ENCODE data around the gene PXT1.
A peak's percentile ranks its signal among the peaks of the same experiment; 100 is the strongest.
"Not testable (repeated sequence)": the region's sequence is repeated elsewhere in the genome, so short reads cannot be mapped to it uniquely, and the experiment has no call there.

PXT1 gene

DNA sequence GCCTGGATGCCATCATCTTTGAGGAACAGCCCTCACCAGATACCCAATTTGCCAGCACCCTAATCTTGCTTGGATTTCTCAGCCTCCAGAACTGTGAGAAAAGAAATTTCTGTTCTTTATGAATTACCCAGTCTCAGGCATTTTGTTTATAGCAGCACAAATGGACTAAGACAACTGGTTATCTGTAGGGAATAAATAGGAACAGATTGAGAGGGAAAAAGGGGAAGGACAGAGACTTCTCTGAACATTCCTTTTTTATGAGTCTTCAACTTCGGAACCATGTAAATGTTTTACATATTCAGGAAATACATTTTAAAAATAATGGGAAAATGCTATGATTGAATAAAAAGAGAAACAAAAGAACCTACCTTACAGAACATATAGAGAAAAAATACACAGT is 21.0 kb upstream of the PXT1 start:
- Mint-ChIP-seq H3K36me3 (peaks cover 10 to 31% of the 10 kb centered on the region in 2 donors), H3K4me3 (no peak overlapping the region), H3K27me3 (no peaks in the 10 kb centered on the region), H3K4me1 (peaks cover 19 to 33% of the 10 kb centered on the region in 2 donors), H3K9me3 (no peaks in the 10 kb centered on the region), H3K27ac (no peak overlapping the region)
- ATAC-seq (replicated peaks) (no peak), DNase-seq (no peak)

- peaks cover 11 to 34% of the 10 kb centered on the region in 2 donors for H3K36me3 Mint-ChIP-seq
- H3K27me3 Mint-ChIP-seq, result no peaks in the 10 kb centered on the region
- H3K4me1 Mint-ChIP-seq, result peaks cover 19 to 37% of the 10 kb centered on the region in 2 donors
- H3K27ac Mint-ChIP-seq, result no peak overlapping the region
- H3K9me3 Mint-ChIP-seq, result no peaks in the 10 kb centered on the region
- no peak overlapping the region for H3K4me3 Mint-ChIP-seq
- no peak for DNase-seq
- ATAC-seq (replicated peaks), result no peak
Measured at GRCh38 chr6:36461646-36462045, 19.0 kb upstream of the PXT1 start.

DNA sequence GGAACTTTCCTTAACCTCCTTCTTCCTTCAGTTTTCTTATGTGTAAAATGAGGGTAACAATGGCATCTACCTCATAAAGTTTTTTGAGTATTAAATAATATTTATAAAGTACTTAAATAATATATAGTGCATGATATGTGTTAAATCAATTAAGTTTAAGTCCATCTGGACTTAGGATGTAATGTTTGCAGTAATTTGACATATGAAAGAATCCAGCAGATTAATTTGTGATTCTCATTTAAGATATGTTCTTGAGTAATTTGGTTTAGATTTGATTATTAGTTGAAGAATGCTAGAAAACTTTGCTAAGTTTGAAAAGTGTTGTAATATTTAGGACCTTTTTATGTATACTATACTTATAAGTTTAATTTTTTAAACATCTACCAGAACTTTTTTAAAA is 18.3 kb upstream of the PXT1 start:
- no peak overlapping the region for H3K4me3 Mint-ChIP-seq
- no peak overlapping the region for H3K27ac Mint-ChIP-seq
- ATAC-seq (replicated peaks) (no peak), DNase-seq (no peak)
- no peaks in the 10 kb centered on the region for H3K27me3 Mint-ChIP-seq
- H3K9me3 Mint-ChIP-seq, result no peaks in the 10 kb centered on the region
- H3K36me3 Mint-ChIP-seq, result peaks cover 7 to 31% of the 10 kb centered on the region in 2 donors
- H3K4me1 Mint-ChIP-seq, result peaks cover 18 to 37% of the 10 kb centered on the region in 2 donors

DNA sequence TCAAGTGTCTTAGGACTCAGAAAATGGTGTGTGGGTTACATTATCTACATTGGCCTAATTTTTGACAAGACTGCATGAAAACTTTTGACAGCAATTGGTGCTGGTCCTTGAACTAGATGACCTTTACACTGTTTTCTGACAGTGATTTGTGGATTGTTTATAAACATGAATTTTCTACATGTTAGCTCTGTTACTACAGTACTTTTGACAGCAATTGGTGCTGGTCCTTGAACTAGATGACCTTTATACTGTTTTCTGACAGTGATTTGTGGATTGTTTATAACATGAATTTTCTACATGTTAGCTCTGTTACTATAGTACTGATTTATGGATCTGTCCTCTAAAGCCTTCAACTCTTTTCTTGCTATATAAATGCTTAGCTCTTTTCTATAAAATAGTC is 16.8 kb upstream of the PXT1 start:
- ATAC-seq (replicated peaks), result no peak
- Mint-ChIP-seq H3K4me1 (peaks cover 18 to 35% of the 10 kb centered on the region in 2 donors), H3K9me3 (no peaks in the 10 kb centered on the region), H3K36me3 (peaks cover 7 to 31% of the 10 kb centered on the region in 2 donors), H3K27me3 (no peaks in the 10 kb centered on the region), H3K4me3 (no peak overlapping the region), H3K27ac (no peak overlapping the region)
- no peak for DNase-seq

- Mint-ChIP-seq H3K9me3 (no peaks in the 10 kb centered on the region), H3K27me3 (no peaks in the 10 kb centered on the region), H3K4me1 (peaks cover 6 to 17% of the 10 kb centered on the region in 2 donors), H3K27ac (no peak overlapping the region), H3K36me3 (peaks cover 10 to 17% of the 10 kb centered on the region in 2 donors), H3K4me3 (no peak overlapping the region)
- ATAC-seq (replicated peaks) (no peak), DNase-seq (no peak)
Measured at GRCh38 chr6:36455486-36456027, 12.9 kb upstream of the PXT1 start.

DNA sequence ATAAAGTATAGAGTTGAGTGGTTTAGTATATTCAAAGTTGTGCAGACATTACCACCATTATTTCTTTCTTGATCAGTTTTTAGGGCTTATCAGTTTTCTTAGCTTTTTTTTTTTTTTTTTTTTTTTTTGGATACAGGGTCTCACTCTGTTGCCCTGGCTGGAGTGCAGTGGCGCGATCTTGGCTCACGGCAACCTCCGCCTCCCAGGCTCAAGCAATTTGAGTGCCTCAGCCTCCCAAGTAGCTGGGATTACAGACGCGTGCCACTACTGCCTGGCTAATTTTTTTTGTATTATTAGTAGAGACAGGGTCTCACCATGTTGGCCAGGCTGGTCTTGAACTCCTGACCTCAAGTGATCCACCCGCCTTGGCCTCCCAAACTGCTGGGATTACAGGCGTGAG is 10.2 kb upstream of the PXT1 start:
- Mint-ChIP-seq H3K36me3 (peaks cover 24 to 27% of the 10 kb centered on the region in 2 donors), H3K4me1 (peaks cover 6 to 14% of the 10 kb centered on the region in 2 donors)
- not testable (repeated sequence) for ATAC-seq (replicated peaks); H3K9me3 Mint-ChIP-seq; H3K4me3 Mint-ChIP-seq; DNase-seq; H3K27ac Mint-ChIP-seq; H3K27me3 Mint-ChIP-seq

- not testable (repeated sequence) for H3K27ac Mint-ChIP-seq; ATAC-seq (replicated peaks); H3K4me3 Mint-ChIP-seq; DNase-seq; H3K9me3 Mint-ChIP-seq; H3K27me3 Mint-ChIP-seq
- Mint-ChIP-seq H3K36me3 (peaks cover 22 to 28% of the 10 kb centered on the region in 2 donors), H3K4me1 (peaks cover 16 to 25% of the 10 kb centered on the region in 2 donors)
Measured at GRCh38 chr6:36449173-36449572, 6.5 kb upstream of the PXT1 start.

DNA sequence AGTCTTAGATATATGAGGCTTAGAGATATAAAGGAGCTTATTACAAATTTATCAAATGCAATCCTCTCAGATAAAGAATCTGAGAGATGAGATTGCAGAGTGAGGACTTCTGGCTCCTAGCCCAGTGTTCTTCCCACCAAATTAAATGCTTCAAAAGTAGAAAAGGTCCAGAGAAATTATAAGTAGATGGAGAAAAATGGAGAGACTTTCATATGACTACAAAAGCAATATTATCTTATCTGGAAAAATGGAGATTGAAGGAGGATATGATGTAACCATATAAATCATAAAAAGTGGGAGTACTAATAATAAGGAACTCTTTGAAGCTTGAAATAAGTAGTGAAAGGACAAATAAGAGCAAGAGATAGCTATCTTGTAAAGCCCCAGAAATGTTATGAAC is 3.0 kb upstream of the PXT1 start:
- Mint-ChIP-seq H3K36me3 (peaks cover 16 to 25% of the 10 kb centered on the region in 2 donors), H3K27ac (peak overlapping the region; percentile 67), H3K4me3 (no peak overlapping the region), H3K27me3 (no peaks in the 10 kb centered on the region), H3K4me1 (peaks cover 20 to 37% of the 10 kb centered on the region in 2 donors), H3K9me3 (no peaks in the 10 kb centered on the region)
- no peak for DNase-seq
- no peak for ATAC-seq (replicated peaks)

GRCh38 chr6:36444470-36444869 is 1.8 kb upstream of the PXT1 start:
- Mint-ChIP-seq H3K36me3 (peaks cover 13 to 21% of the 10 kb centered on the region in 2 donors), H3K4me1 (peaks cover 17 to 31% of the 10 kb centered on the region in 2 donors), H3K4me3 (peak overlapping the region; percentile 92 to 96), H3K9me3 (no peaks in the 10 kb centered on the region), H3K27me3 (no peaks in the 10 kb centered on the region), H3K27ac (peak overlapping the region; percentile 51)
- no peak for ATAC-seq (replicated peaks)
- no peak for DNase-seq

DNA sequence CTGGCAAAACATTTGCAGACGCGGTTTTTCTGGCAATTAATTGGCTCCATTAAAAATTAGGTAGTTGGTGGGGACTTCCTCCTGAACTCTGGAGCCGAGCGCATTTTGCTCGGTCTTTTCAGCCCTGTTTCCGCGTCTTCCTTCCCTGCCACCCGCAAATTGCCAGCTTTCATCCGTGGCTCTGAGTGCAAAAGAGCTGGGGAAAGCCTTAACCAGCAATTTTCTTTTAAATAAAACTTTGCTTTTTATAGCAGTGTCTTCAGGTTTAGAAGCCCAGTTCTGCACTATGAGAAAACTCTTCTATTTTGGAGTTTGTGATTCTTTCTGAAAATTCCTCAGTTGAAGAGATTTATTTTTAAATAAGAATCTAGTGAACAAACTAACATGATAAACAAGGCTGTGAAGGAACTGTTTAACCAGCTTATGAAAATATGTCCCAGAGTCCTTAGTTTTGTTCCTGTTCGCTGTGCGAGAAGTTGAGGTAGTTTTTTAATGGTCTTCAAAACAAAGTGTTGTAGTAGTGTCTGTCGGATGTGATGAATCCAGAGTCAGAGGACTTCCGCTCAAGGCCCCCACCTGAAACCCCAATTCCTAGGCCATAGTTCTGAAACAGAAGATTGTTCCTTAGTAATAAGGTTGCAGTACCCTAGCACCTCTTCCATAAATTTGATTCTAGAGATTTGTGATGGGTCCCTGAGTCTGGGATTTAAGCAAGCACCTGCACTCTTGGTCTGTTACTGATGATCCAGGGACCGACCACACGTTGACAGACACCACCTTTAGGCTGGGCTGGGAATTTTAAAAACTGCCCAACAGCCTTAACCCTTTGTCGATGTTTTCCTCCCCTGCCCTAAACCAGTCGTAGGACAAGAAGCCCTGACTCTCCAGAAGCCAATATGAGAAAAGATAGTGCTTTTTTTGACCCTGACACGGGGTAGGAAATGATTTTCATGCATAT is 1.1 kb upstream of the PXT1 start:
- peak overlapping the region; percentile 92 to 96 for H3K4me3 Mint-ChIP-seq
- H3K36me3 Mint-ChIP-seq, result peaks cover 6 to 14% of the 10 kb centered on the region in 2 donors
- H3K27ac Mint-ChIP-seq, result peak overlapping the region; percentile 93
- no peaks in the 10 kb centered on the region for H3K27me3 Mint-ChIP-seq
- ATAC-seq (replicated peaks), result no peak
- DNase-seq, result no peak
- peaks cover 17 to 30% of the 10 kb centered on the region in 2 donors for H3K4me1 Mint-ChIP-seq
- no peaks in the 10 kb centered on the region for H3K9me3 Mint-ChIP-seq

DNA sequence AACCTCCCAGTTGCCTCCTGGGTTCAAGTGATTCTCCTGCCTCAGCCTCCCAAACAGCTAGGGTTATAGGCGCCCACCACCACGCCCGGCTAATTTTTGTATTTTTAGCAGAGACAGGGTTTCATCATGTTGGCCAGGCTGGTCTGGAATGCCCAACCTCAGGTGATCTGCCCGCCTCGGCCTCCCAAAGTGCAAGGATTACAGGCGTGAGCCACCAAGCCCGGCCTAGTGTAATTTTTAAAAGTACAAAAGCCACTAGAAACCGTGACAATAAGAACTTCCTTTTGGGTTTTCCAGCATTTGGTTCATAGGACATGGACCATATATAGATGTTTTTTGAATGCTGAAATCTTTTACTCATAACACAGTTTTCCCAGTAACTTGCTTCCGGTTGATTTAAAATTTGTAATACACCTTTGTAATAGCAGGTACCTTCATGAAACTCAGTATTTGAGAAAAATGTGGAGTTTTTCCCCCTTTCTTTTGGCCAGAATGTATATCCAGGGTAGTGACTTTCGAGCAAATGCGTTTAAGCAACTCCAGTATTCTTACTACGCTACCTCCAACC is 467 bp downstream of the PXT1 start:
- peak overlapping the region; percentile 92 to 96 for H3K4me3 Mint-ChIP-seq
- H3K36me3 Mint-ChIP-seq, result peaks cover 0 to 6% of the 10 kb centered on the region in 2 donors
- no peaks in the 10 kb centered on the region for H3K9me3 Mint-ChIP-seq
- H3K4me1 Mint-ChIP-seq, result peaks cover 16 to 30% of the 10 kb centered on the region in 2 donors
- DNase-seq (no peak), ATAC-seq (replicated peaks) (no peak)
- no peaks in the 10 kb centered on the region for H3K27me3 Mint-ChIP-seq
- H3K27ac Mint-ChIP-seq, result peak overlapping the region; percentile 98

DNA sequence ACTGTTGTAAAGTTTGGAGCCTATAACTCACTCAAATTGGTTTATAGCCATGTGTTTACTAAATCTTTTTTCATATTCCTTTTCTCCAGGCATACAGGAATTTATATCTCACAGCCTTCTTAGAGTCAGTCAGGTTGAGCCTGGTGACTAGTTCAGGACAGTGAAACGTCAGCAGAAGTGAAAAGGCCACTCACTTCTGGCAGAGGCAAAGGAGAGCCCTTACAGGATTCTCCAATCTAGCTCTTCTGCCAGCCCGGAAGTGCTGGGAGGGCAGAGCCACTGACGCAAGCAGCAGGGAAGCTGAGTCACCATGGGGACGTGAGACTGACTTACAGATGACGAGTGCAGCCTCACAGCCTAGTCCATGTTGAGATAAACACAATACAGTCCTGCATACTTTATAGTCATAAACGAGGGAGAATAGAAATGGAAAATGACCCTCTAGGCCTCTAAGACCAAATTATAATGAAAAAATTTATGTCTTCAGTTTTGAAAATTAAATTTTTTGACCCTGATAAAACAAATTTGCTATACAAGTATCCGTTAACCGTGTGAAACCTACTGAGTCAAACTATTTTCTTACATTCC is 1.3 kb downstream of the PXT1 start:
- Mint-ChIP-seq H3K36me3 (peaks cover 0 to 6% of the 10 kb centered on the region in 2 donors), H3K4me1 (peaks cover 16 to 30% of the 10 kb centered on the region in 2 donors), H3K9me3 (no peaks in the 10 kb centered on the region), H3K4me3 (peak overlapping the region; percentile 26 to 60), H3K27me3 (no peaks in the 10 kb centered on the region), H3K27ac (peak overlapping the region; percentile 80)
- DNase-seq, result peak; percentile 77
- ATAC-seq (replicated peaks), result peak; percentile 73 to 82

DNA sequence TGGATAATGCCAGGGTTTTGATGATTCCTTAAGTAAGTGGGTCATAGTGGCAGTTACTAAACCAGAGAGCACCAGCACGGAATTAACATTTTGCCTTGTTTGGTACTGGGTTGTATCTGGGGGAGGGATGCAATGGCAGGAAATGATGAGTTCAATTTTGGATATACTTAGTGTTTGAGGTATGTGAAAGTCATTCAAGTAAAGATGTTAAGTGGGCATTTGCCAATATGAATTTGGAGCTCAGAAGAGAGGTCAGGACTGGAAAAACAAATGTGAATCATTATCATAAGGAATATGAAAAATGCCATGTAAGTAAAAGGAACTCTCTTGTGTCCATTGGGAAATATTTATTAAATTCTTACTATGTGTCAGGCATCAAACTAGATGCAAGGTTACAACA is 6.2 kb downstream of the PXT1 start:
- H3K9me3 Mint-ChIP-seq, result no peaks in the 10 kb centered on the region

GRCh38 chr6:36432151-36432671 is 10.4 kb downstream of the PXT1 start:
- Mint-ChIP-seq H3K4me3 (peak overlapping the region; percentile 14 to 29), H3K9me3 (no peaks in the 10 kb centered on the region), H3K36me3 (no peaks in the 10 kb centered on the region), H3K4me1 (peaks cover 8 to 10% of the 10 kb centered on the region in 2 donors), H3K27ac (no peak overlapping the region), H3K27me3 (no peaks in the 10 kb centered on the region)
- ATAC-seq (replicated peaks), result peak; percentile 45 to 70
- DNase-seq, result no peak

More for the DNA sequence above, 6.2 kb downstream of the PXT1 start:
- H3K4me1 Mint-ChIP-seq, result peaks cover 10 to 16% of the 10 kb centered on the region in 2 donors
- H3K4me3 Mint-ChIP-seq, result no peak overlapping the region
- no peaks in the 10 kb centered on the region for H3K27me3 Mint-ChIP-seq
- no peak for ATAC-seq (replicated peaks)
- no peak overlapping the region for H3K27ac Mint-ChIP-seq
- no peak for DNase-seq
- no peaks in the 10 kb centered on the region for H3K36me3 Mint-ChIP-seq
